Choroid plexus epithelial cell (primary cell): Measurements from ENCODE around the gene DNAH11.

Experiments
- DNase-seq: peaks from one replicate; pipeline ENCODE4 v3.0.0-alpha.2; 2010; ENCODE audit warnings: low read depth
- H3K4me3 ChIP-seq: 2 replicates; pipeline ENCODE4 v1.5.1; 2011; ENCODE audit warnings: low read depth, mild to moderate bottlenecking, control low read depth, low read length, moderate library complexity
- CTCF ChIP-seq: conservative IDR thresholded peaks from 2 replicates; pipeline ENCODE4 v1.5.1; 2011; ENCODE audit warnings: low read depth, mild to moderate bottlenecking, control low read depth, inconsistent platforms, low read length, moderate library complexity

Gene DNAH11, protein sequence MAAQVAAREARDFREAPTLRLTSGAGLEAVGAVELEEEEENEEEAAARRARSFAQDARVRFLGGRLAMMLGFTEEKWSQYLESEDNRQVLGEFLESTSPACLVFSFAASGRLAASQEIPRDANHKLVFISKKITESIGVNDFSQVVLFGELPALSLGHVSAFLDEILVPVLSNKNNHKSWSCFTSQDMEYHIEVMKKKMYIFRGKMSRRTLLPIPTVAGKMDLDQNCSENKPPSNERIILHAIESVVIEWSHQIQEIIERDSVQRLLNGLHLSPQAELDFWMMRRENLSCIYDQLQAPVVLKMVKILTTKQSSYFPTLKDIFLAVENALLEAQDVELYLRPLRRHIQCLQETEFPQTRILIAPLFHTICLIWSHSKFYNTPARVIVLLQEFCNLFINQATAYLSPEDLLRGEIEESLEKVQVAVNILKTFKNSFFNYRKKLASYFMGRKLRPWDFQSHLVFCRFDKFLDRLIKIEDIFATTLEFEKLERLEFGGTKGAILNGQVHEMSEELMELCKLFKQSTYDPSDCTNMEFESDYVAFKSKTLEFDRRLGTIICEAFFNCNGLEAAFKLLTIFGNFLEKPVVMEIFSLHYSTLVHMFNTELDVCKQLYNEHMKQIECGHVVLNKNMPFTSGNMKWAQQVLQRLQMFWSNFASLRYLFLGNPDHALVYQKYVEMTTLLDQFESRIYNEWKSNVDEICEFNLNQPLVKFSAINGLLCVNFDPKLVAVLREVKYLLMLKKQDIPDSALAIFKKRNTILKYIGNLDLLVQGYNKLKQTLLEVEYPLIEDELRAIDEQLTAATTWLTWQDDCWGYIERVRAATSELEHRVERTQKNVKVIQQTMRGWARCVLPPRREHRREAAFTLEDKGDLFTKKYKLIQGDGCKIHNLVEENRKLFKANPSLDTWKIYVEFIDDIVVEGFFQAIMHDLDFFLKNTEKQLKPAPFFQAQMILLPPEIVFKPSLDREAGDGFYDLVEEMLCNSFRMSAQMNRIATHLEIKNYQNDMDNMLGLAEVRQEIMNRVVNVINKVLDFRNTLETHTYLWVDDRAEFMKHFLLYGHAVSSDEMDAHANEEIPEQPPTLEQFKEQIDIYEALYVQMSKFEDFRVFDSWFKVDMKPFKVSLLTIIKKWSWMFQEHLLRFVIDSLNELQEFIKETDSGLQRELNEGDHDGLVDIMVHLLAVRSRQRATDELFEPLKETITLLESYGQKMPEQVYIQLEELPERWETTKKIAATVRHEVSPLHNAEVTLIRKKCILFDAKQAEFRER (N-terminal part only)

DNA sequence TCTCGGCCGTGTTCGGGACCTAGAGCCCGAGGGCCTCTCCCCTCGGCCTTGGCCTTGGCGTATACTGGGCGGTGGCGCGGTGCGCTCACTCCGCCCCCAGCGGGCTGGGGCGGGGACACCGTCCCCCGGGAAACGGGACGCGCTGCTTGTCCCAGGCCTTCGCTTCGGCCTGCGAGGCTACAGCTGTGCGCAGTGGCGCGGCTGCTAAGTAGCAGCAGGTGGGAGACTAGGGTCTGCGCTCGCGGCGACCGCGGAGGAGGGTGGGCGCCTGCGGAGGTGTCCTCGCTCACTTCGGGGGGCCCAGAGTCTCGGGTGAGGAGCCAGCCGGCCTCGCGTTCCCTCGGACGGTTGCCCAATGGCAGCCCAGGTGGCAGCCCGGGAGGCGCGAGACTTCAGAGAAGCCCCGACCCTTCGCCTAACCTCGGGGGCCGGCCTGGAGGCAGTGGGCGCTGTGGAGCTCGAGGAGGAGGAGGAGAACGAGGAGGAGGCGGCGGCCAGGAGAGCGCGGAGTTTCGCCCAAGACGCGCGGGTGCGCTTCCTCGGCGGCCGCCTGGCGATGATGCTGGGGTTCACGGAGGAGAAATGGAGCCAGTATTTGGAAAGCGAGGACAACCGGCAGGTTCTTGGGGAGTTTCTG, at the start of gene DNAH11:
TSS of gene DNAH11 (plus strand) at position 149 of the 637 bp plus-strand sequence. CDS start at position 356, 207 bp downstream.
- peak within 1 kb of the TSS; percentile 57 for H3K4me3 ChIP-seq
- peak; percentile 28 for DNase-seq
- TF ChIP-seq CTCF, result peak; percentile 1

DNA sequence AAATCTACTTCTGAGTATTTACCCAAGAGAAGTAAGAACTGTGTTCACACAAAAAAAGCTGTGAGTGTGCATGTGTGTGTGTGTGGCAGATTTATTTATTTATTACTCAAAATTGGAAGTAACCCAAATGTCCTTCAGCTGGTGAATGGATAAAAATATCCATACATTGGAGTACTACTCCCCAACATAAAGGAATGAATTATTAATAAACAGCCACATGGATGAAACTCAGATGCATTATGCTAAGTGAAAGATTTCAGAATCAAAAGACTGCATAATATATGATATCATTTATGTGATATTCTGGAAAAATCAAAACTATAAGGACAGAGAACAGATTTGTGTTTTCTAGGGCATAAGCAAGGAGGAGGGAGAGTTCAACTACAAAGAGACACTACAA, 47.1 kb upstream of the DNAH11 start:
- no peak for TF ChIP-seq CTCF
- no peak for DNase-seq
- no peak overlapping the region for H3K4me3 ChIP-seq

DNA sequence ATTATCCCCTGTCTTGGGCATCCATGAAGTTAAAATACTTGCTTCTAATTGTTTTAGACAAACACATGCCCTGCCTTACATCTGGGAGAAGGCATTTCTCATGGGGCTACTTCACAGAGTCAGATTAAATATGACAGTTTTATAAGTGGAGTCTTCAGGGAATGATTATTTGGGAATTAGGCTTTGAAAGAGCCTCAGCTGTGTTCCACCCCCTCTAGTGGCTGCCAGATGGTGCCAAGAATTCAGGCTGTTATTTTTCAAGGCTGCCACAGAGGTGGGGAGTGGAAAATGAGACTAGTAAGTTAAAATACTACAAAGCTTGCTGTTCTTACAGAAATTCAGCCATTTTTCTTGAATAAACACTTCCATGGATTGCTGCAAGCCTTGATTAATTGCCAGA, 45.8 kb upstream of the DNAH11 start:
- TF ChIP-seq CTCF, result peak; percentile 91
- no peak overlapping the region for H3K4me3 ChIP-seq
- peak; percentile 74 for DNase-seq

GRCh38 chr7:21500117-21500832, 42.6 kb upstream of the DNAH11 start:
- peak; percentile 61 for DNase-seq
- no peak for TF ChIP-seq CTCF
- no peak overlapping the region for H3K4me3 ChIP-seq

DNA sequence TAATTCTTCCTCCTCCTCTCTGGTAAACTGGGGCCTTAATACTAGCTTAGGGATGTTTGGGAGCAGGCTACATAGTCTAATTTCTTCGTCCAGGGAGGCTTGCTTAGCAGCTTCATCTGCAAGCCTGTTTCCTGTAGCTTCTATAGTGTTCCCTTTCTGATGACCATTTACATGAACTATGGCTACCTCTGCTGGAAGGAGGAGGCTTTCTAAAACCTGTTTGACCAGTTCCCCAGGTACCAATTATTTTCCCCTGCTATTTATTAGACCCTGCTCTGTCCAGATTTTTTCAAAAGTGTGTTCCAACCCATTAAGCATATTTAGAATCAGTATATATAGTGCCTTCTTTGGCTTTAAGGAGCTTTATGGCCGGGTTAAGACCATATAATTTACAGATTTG, 38.8 kb upstream of the DNAH11 start:
- no peak for TF ChIP-seq CTCF
- no peak overlapping the region for H3K4me3 ChIP-seq
- no peak for DNase-seq
